IPS DF 19.7 (cell line): ENCODE results near the gene SERPINB2.
"Not testable (repeated sequence)": the region's sequence is repeated elsewhere in the genome, so short reads cannot be mapped to it uniquely, and the experiment has no call there.

Experiments used
- DNase-seq: peaks from one replicate; pipeline ENCODE4 v3.0.0-alpha.2; 2013; ENCODE audit warnings: low read depth, low spot score

The SERPINB2 gene

DNA sequence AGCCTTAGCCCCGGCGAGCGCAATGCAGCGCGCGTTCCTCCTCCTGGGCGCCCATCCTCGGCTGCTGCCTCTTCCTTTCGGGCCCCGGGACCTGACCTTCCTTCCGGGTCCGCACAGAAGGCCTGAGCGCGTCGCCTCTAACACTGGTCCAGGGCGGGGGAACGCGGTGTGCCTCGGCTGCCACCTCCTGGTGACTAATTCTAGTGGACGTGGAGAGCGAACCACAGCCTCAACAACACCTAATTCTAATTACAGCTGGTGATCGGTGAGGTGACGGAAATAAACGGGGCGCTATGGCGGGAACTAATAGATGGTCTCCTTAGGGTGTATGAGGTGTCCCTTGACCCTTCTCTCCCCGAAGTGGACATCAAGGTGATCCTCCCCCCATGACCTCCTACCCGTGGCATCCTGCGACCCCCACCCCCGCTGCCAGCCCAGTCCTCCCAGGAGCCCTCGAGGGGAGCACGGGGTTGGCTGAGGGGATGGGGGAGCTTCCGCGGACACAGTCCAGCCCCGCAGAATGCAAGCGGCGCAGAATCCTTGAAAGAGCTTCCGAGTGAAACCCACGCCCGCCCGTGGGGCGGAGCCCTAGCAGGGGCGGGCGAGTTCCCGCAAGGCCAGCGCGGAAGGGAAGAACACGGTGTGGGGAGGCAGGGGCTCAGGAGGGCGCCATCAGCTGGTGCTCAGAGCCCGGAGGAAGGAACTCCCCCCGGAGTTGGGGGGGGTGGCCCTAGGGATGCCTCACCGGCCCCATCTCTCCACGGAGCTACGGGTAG is 48.8 kb downstream of the SERPINB2 start:
- peak; percentile 69 for DNase-seq

DNA sequence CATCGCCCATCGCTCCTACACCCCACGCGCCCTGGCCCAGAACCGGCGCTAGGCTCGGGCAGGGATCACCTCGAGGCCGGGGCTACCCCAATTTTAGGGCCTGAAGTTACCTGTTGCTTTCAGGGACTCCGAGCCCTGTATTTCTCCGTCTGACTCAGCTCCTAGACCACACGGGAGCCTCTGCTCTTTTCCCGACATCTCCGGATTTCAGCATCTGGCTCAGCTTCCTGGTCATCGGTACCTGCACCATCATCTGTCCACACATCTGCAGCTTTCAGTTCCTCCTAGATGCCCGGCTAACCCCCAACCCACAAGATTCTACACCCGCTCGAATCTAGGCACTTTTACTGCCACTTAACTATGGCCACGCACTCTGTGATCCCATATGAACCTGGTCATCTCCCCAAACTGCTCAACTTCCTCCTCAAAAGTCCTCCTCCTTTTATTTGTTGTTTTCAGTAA is 49.5 kb downstream of the SERPINB2 start:
- no peak for DNase-seq

DNA sequence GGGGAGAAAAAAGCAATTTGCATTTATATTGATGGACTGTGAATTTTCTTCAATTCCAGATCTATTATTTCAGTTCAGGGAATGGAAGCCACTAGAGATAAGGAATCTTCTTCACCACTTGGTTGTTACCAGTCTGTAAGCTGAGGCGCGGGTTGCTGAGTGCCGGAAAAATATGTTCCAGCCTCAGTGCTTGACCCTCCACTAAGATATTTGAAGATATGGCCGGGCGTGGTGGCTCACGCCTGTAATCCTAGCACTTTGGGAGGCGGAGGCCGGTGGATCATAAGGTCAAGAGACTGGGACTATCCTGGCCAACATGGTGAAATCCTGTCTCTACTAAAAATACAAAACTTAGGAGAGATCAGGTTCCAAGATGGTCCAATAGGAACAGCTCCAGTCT is 52.5 kb downstream of the SERPINB2 start:
- no peak for DNase-seq

DNA sequence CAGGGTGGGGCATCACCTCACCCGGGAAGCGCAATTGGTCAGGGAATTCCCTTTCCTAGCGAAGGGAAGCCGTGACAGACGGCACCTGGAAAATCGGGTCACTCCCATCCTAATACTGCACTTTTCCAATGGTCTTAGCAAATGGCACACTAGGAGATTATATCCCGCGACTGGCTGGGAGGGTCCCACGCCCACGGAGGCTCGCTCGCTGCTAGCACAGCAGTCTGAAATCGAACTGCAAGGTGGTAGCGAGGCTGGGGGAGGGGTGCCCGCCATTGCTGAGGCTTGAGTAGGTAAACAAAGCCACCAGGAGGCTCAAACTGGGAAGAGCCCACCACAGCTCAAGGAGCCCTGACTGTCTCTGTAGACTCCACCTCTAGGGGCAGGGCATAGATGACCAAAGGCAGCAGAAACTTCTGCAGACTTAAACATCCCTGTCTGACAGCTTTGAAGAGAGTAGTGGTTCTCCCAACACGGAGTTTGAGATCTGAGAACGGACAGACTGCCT is 53.1 kb downstream of the SERPINB2 start:
- DNase-seq = not testable (repeated sequence)

DNA sequence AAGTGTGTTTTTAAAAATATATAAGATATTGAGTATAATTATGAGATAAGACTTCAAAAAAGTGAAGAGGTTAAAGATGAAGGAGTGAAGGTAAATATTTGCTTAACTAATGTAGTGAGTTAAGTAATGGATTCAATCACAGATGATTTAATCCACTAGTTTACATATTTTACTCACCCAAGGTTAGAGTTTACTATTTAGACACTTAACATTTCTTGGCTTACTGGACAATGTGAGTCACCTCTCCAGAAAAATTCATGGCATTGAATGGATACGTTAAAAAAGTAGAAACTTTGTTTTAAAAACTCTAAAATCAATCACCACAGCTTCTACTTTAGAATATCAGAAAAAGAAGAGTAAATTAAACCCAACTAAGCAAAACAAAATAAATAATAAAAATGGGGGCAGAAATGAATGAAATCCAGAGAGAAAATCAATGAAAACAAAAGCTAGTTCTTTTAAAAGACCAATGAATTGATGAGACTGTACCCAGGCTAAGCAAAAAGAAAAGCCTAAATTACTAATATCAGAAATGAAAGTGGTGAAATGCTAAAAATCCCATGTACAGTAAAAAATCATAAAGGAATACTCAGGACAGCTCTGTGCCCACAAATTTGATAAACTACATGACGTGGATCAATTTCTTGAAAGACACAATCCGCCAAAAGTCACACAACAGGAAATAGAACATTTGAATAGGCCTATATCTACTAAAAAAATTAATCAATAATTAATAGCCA is 59.7 kb downstream of the SERPINB2 start:
- no peak for DNase-seq

DNA sequence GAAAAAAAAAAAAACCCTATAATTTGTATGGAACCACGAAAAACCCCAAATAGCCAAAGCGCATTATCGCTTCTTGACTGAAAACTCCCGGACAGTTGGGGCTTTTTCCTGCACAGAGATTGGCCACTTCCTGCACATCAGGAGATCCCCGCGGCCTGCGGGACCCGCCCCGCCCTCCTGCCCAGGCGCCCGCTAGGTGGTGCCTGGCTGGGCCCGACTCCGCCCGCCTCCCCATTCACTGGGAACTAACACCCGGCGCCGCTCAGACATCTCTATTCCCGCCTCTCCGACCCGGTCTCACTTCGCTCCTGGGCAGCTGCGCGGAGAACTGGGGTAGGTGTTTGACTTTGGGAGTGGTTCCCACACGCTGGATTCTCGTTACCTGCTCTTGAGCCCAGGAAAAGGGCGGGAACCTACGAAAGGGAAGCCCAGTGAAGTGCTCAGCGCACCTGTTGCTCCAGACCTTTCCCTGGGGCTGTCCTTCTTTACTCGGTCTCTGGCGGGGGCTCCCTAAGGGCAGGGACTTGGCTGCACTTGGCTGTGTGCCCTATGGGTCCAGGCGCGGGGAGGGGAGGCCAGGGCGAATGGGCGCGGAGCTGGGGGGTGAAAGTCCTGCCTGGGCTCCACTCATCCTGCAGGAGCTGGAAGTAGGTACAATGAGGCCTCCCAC is 61.7 kb downstream of the SERPINB2 start, which contains the start of gene HMSD:
HMSD (plus strand) TSS at position 234 of the 670 bp plus-strand sequence. CDS start 4,155 bp downstream, outside the sequence.
- DNase-seq = peak; percentile 67

DNA sequence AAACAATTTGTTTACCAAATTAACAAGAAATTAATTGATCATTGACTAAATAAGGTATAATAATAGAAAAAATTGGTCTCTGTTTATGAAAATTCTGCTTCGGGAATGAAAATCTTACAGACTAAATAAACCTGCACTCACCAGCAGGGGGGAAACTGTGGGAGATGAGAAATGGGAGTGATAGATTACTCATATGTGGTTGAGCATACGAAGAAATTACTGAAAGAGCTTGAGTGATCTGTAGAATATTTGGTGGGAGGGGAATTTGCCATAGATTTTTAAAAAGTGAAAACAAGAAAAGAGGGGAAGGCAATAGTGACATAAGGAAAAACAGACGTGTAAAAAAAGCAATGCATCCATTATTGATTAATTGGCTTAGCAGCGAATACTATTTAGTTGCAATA is 63.8 kb downstream of the SERPINB2 start:
- DNase-seq = no peak
